ENCODE results near the gene EPHA6. TPM values are rescaled to one million over a fixed set of nuclear protein-coding genes. Genes with fewer than 3 reads are reported as not detected.

EPHA6 gene
- polyA plus RNA-seq, 2 of the 4 experiments (the other 2 are of a cell fraction), result 0.08 TPM

- TF ChIP-seq FOSB (CRISPR knock-in tag; IDR thresholded peaks at IDR 0.05), result no peak
These were observed 950.9 kb downstream of the EPHA6 start (continued) for GRCh38 chr3:97765336-97765735.

GRCh38 chr3:97772926-97773325 lies 958.5 kb downstream of the EPHA6 start:
- no peaks in the 10 kb centered on the region for H3K4me1 ChIP-seq
- TF ChIP-seq FOXS1 (CRISPR knock-in tag; IDR thresholded peaks at IDR 0.05), result no peak
- no peak for TF ChIP-seq ZSCAN20 (CRISPR knock-in tag; IDR thresholded peaks at IDR 0.05)
- TF ChIP-seq CTCF (IDR thresholded peaks at IDR 0.05), result no peak
- TF ChIP-seq CHD4 (IDR thresholded peaks at IDR 0.05; ENCODE audit: borderline replicate concordance), result no peak
- TF ChIP-seq CEBPB (IDR thresholded peaks at IDR 0.05), result no peak
- no peak for TF ChIP-seq ZC3H11A (IDR thresholded peaks at IDR 0.05)
- no peak for TF ChIP-seq RCOR1 (IDR thresholded peaks at IDR 0.05; ENCODE audit: low read depth, low read length)
- no peak for TF ChIP-seq PHF8 (IDR thresholded peaks at IDR 0.05; ENCODE audit: borderline replicate concordance, low read depth)
- no peak for TF ChIP-seq NFE2L2 (conservative IDR thresholded peaks at IDR 0.05; ENCODE audit: low read length)
- TF ChIP-seq HMGXB4 (CRISPR knock-in tag; IDR thresholded peaks at IDR 0.05; ENCODE audit: borderline replicate concordance), result no peak
- TF ChIP-seq TP53 (CRISPR knock-in tag; IDR thresholded peaks at IDR 0.05), result no peak
- no peak overlapping the region for H3K4me3 ChIP-seq
- 93% methylated on average over 3 of the region's 3 CpGs for WGBS (ENCODE audit: missing lambda C conversion rate)
- ChIA-PET POLR2A (no interaction called here), CTCF (no interaction called here)
- no peak for FAIRE-seq
- DNase-seq (ENCODE audit: low read depth in 1 of 2, low spot score in 1 of 2), result no peak
- H3K4me2 ChIP-seq, result no peak overlapping the region
- no peak for ATAC-seq
- no peak overlapping the region for H3K27ac ChIP-seq
- no peaks in the 10 kb centered on the region for H3K9me3 ChIP-seq

GRCh38 chr3:97778152-97778551 lies 963.8 kb downstream of the EPHA6 start:
- ATAC-seq (no peak), FAIRE-seq (no peak), DNase-seq (ENCODE audit: low read depth in 1 of 2, low spot score in 1 of 2) (no peak)
- ChIA-PET CTCF (interaction anchor here (1.4 to 1.6 kb wide), 2 partner anchors 16 to 245 kb away, joined by 5 to 7 read pairs; no protein-coding TSS in a partner anchor), POLR2A (no interaction called here)
- no peaks in the 10 kb centered on the region for H3K4me1 ChIP-seq
- H3K4me3 ChIP-seq, result no peak overlapping the region
- no peak overlapping the region for H3K4me2 ChIP-seq
- no peak for TF ChIP-seq CHD2 (IDR thresholded peaks at IDR 0.05; ENCODE audit: low read length, partially characterized antibody)
- TF ChIP-seq FOSL2 (IDR thresholded peaks at IDR 0.05), result no peak
- TF ChIP-seq FOSL2 (CRISPR knock-in tag; IDR thresholded peaks at IDR 0.05), result no peak
- no peak for TF ChIP-seq CHD4 (IDR thresholded peaks at IDR 0.05; ENCODE audit: borderline replicate concordance)
- TF ChIP-seq POLR2A (IDR thresholded peaks at IDR 0.05; ENCODE audit: low read length), result no peak
- TF ChIP-seq POLR2AphosphoS2 (conservative IDR thresholded peaks at IDR 0.05; ENCODE audit: low read length), result no peak
- TF ChIP-seq ZSCAN20 (CRISPR knock-in tag; IDR thresholded peaks at IDR 0.05), result no peak
- TF ChIP-seq TP53 (CRISPR knock-in tag; IDR thresholded peaks at IDR 0.05), result no peak
- no peak for TF ChIP-seq BHLHE40 (IDR thresholded peaks at IDR 0.05; ENCODE audit: low read depth, low read length)
- TF ChIP-seq RARB (CRISPR knock-in tag; IDR thresholded peaks at IDR 0.05), result no peak
- no peak for TF ChIP-seq ATOH8 (CRISPR knock-in tag; IDR thresholded peaks at IDR 0.05; ENCODE audit: low read depth)
- no peak for TF ChIP-seq MYC (IDR thresholded peaks at IDR 0.05; ENCODE audit: borderline replicate concordance, low read length)
- TF ChIP-seq ZFP36 (IDR thresholded peaks at IDR 0.05; ENCODE audit: borderline replicate concordance, partially characterized antibody), result no peak
- TF ChIP-seq HMGXB4 (CRISPR knock-in tag; IDR thresholded peaks at IDR 0.05; ENCODE audit: borderline replicate concordance), result no peak
- no peak overlapping the region for H3K27ac ChIP-seq
- no peaks in the 10 kb centered on the region for H3K9me3 ChIP-seq

Measured in A549 (cell line).